Activated CD8-positive, alpha-beta memory T cell treated with anti-CD3 and anti-CD28 coated beads for 48 hours (primary cell): ENCODE results near the gene RIPOR2.
"Not testable (repeated sequence)": the region's sequence is repeated elsewhere in the genome, so short reads cannot be mapped to it uniquely, and the experiment has no call there.

Experiments
- DNase-seq, 3 experiments: peaks; one replicate each; pipeline ENCODE4 v3.0.0-alpha.2; 2020; ENCODE audit warnings: low read depth in 2 of 3, low spot score in 2 of 3

RIPOR2 gene

GRCh38 chr6:24957199-24957598 lies 21.4 kb upstream of the RIPOR2 start:
- DNase-seq = no peak

DNA sequence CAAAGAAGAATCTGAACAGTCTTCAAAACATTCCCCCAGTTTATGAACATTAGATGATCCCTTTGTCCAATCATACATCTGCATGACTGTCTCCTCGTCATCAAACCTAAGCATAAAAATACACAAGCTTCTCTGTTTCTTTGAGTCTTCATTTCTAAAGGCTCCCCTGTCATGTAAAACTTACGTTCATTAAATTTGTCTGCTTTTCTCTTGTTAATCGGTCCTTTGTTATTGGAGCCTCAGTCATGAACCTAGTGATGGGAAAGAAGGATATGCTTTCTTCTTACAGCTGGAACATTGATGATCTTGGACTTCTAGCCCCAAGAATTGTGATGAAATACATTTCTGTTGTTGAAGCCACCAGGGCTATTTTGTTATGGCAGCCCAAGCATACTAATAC lies 18.0 kb upstream of the RIPOR2 start:
- no peak for DNase-seq

DNA sequence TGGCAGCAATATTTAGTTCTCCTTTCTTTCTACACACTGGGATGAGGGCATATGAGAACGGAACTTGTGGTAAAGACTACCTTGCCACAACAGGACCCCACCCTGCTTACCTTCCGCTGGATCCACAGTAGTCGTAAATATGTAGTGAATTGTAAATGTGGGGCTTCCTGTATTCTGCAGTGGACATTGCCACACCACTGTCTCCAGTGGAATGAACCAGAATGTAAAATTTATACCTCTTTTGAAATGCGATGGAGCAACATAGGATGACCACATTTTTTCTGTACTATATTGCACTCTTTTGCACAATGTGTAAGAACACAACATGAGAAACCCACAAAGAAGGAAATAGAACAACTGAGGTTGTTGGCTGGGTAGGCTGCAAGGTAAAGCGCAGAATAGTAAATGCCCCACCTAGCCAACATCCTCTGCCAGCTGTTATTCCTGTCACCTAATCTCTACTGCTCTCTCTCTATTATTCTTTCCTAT lies 16.1 kb upstream of the RIPOR2 start:
- DNase-seq = no peak

DNA sequence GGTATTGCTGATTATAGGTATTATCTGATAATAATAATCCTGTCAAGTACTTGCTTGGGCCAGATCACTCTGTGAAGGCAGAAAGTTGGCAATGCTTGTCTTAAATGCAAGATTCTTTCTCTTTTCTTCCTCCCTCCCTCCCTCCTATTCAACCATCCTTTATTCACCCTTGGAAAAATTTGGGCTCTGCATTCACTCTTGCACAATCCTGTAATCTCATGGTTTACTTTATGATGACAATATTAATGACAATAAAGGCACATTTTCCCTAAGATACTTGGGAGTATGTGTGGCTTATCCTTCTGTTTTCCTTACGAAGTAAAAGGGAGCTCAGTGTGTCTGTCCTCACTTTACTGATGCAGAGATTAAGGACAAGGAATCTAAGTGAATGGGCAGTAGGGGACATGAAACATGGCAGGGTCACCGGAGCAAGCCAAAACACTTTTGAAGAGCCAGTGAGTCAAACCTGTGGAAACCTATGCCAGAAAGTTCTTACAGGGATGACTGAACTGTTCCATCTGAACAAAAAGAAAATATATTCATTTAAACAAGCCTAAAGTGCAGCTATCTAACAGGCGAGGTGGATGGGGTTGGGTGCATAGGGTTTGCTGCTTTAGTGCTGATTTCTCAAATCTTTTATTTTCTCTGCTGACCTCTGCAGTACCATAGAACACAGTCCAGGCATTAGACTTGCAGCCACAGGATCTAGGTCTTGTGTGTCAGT lies 14.6 kb upstream of the RIPOR2 start:
- DNase-seq = no peak

GRCh38 chr6:24949020-24949569 lies 13.3 kb upstream of the RIPOR2 start:
- no peak for DNase-seq

GRCh38 chr6:24948261-24948660 lies 12.5 kb upstream of the RIPOR2 start:
- not testable (repeated sequence) for DNase-seq

GRCh38 chr6:24947636-24948035 lies 11.9 kb upstream of the RIPOR2 start:
- no peak for DNase-seq

GRCh38 chr6:24945054-24945453 lies 9.3 kb upstream of the RIPOR2 start:
- DNase-seq = no peak

DNA sequence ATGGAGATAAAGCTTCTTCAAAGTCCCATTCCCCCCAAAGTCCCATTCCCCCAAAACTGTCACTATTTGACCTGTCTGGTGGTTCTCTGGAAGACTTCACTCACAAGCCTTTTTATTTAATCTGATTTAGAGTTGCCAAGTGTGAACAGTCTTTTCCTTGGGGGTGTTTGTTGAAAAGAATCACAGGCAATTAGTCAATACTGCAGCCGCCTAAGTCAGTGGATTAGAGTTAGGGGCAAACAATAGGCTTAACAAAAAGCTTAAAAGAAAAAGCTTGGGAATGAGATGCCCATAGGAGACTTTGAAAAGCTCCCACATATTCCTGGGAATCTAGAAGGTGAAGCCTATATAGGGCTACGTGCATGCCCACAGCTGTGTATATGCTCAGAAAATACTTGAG lies 8.0 kb upstream of the RIPOR2 start:
- no peak for DNase-seq

- no peak for DNase-seq
Measured at GRCh38 chr6:24940311-24940917, 4.7 kb upstream of the RIPOR2 start.

DNA sequence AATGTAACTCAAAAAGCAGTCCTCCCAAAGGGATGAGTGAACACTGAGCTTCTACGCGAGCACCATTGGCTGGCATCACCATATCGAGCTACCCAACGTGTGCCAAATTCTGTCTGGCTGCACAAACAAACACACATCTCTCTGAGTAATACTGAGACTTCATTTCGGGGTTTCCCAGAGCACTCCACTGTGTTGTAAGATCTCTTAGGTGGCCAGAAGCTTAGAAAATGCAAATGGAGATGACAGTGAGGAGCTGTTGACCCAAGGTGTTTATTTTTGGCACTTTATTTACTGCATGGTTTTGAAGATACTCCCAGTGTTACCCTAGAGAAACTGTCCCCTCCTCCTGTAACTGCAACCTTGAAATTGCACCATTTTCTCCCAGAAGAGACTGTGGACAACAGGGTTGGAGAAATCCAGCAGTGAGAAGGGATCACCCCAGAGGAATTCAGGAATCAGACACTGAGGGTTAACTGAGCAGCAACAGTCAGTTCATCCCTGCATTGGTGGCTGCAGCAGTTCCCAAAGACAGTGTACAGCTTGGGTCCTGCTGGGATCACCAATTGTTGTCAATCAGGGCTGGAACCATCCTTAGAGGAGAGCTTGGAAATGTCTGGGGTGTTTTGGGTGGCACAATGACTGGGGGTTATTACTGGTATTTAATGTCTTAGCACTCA lies 1.0 kb upstream of the RIPOR2 start:
- DNase-seq = no peak

GRCh38 chr6:24933868-24934401 lies 1.8 kb downstream of the RIPOR2 start:
- DNase-seq = no peak

DNA sequence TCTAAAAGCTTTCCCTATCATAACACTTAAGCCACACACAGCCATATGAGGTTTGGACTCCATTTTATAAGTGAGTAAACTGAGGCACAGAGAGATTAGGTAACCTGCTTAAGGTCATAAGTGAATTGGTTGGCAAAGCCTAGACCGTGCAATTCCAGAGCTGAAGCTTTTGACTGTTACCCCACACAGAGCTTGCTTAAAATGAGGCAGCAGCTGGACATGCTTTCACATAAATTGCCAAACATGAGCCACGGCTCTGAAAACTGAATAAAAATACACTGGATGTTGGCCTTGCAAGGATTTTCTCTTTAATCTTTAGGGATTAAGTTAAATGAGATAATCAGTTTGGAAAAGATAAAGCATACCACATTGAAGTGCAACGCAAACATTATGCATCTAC lies 2.5 kb downstream of the RIPOR2 start:
- no peak for DNase-seq

- no peak for DNase-seq
Measured at GRCh38 chr6:24932832-24933231, 2.9 kb downstream of the RIPOR2 start.

GRCh38 chr6:24931718-24932691 lies 3.8 kb downstream of the RIPOR2 start:
- DNase-seq = no peak

DNA sequence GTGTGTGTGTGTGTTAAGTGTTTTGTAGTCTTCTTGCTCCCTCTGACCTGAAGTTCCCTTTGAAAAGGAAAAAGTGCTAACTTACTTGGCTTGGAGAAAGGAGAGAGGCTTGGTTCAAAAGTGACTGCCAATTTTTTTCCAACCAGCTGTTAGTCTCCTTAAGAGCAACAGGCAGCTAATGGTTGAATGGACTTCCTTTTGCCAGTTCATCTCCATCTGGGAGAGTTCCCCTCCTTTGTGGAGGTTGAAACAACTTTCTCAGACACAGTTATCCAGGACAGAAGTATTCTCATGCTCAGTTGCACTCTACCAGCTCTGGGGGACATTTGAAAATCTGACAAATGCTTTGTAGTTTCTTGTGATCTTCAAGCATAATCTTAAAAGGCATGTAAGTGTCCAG lies 4.5 kb downstream of the RIPOR2 start:
- no peak for DNase-seq

DNA sequence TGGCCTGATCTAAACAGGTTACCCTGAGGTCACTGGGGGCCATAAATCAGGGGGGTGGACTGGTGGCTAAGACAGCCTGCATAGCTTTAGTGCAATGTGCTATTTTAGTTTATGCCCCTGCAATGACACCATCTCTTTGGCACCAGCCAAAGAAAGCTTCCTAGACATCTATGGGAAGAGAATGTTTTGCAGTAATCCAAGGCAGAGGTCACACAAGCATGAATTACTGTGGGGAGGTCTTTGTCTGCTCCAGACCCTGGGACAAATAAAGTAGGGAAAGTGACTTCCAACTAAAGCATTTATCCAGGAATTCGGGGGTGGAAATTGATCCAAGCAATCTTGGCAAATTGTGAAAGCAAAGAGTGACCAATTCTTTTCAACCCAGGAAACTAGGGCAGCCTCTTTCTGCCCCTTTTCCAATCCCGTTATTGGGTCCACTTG lies 5.3 kb downstream of the RIPOR2 start:
- no peak for DNase-seq

DNA sequence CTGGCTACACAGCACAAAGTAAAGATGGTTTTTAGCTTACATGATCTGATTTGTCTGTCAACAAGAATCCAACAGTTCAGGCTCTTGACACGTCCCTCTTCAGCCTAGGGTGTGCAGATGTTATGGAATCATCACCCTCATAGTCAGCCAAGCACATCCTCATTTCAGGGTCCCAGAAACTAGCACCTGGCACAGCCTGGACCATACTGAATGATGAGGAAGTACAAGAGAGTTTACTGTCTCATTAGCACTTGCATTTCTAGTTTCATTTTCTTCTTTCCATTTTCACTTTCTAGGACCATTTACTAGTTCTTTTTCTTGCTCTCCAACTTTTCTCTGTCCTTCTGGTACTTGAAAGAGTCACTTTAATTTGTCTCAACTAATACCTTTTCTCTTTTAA lies 6.5 kb downstream of the RIPOR2 start:
- DNase-seq = no peak

DNA sequence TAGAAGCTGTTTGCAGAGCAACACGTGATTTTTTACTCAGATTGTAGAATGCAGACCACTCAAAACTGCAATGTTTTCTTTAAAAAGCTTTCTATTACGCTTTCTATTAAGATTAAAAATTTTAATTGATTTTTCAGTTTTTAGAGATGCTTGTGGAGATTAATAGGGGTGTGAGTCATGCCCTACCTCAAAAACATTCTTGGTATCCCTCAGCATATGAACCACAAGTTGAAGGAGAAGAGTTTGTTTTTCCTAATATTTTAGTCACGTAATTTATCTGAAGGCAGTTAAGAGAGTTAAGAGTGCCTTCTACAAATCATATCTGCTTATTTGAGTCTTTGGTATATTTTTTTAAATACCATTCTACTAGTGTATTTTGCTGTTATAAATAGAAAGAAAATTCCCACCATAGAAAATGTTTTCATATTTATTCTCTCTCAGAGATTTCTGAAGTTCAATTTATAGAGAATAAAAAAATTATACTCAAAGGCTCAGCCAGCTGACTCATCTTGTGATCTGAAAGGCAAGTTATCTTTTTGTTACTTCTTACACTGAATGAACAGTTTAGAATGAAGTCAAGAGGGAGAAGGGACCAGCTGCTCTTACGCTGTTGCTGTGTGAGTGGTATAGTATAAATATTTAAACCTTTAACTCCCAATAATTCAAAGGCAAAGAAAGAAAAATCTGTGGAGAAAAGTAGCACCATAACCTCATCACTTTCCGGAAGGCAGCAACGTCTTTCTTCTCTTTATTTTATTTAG lies 7.6 kb downstream of the RIPOR2 start:
- DNase-seq = no peak
